Kidney (tissue), 14 donors: ENCODE data around the gene CD2BP2. TPM values are rescaled to one million over a fixed set of nuclear protein-coding genes. Genes with fewer than 3 reads are reported as not detected.
A peak's percentile ranks its signal among the peaks of the same experiment; 100 is the strongest.

Experiments
- DNase-seq, 5 donors: peaks; one replicate each; pipeline ENCODE4 v3.0.0-alpha.2; 2013 to 2020
- FAIRE-seq: peaks from 2 replicates; lab custom pipeline; 2012; peaks lifted over from hg19 to GRCh38; lab: Jason Lieb, UNC
- H3K27ac ChIP-seq, 2 donors: one replicate each; pipeline ENCODE4 v1.7.0; 2013; ENCODE audit warnings: low read depth in 2 of 2, low read length in 2 of 2, inconsistent platforms in 1 of 2
- H3K27me3 ChIP-seq: one replicate; pipeline ENCODE4 v1.7.1; 2013; ENCODE audit warnings: low read length, inconsistent platforms; ENCODE audit not compliant: control insufficient read depth, insufficient read depth
- H3K36me3 ChIP-seq, 3 donors: one replicate each; pipeline versions ENCODE4 v1.7.0 to v1.7.1; 2013; ENCODE audit warnings: low read length in 3 of 3, control low read depth in 1 of 3, inconsistent platforms in 1 of 3; ENCODE audit not compliant: insufficient read depth in 3 of 3, control insufficient read depth in 2 of 3
- H3K4me1 ChIP-seq, 3 donors: one replicate each; pipeline versions ENCODE4 v1.7.0 to v1.7.1; 2013; ENCODE audit warnings: low read length in 3 of 3, inconsistent platforms in 1 of 3, low read depth in 1 of 3; ENCODE audit not compliant: control insufficient read depth in 2 of 3, insufficient read depth in 2 of 3
- H3K4me3 ChIP-seq, 3 donors: one replicate each; pipeline versions ENCODE4 v1.7.0 to v1.8.1; 2013; ENCODE audit warnings: low read length in 3 of 3, control low read depth in 1 of 3, inconsistent platforms in 1 of 3
- H3K9ac ChIP-seq, 3 donors: one replicate each; pipeline versions ENCODE4 v1.7.0 to v1.7.1; 2013; ENCODE audit warnings: low read length in 3 of 3, control low read depth in 1 of 3, inconsistent platforms in 1 of 3
- H3K9me3 ChIP-seq, 3 donors: one replicate each; pipeline versions ENCODE4 v1.7.0 to v1.7.1; 2013; ENCODE audit warnings: low read length in 3 of 3, control low read depth in 1 of 3, inconsistent platforms in 1 of 3; ENCODE audit not compliant: control insufficient read depth in 2 of 3, insufficient read depth in 1 of 3
- CTCF ChIP-seq: IDR thresholded peaks from 3 replicates; pipeline ENCODE4 v1.5.1; 2012; ENCODE audit warnings: mild to moderate bottlenecking, moderate library complexity, borderline replicate concordance; ENCODE audit not compliant: insufficient read depth; ENCODE audit errors: extremely low read depth
- intact Hi-C: fragments of 100-400 bp; cut with DNase I; formaldehyde crosslinking; loops from one replicate; pipeline ENCODE4 v1.11.1; 2022
- polyA plus RNA-seq: library from polyadenylated mRNA; stranded (reverse); fragments of 350-450 nt; fragmentation: Illumina TruSeq; extraction: RNeasy Lipid Tissue Mini Kit (QIAGEN cat#74804); gene quantifications from one replicate; pipeline ENCODE4 v1.2.3, GENCODE V29; 2014; ENCODE audit warnings: low read depth, low replicate concordance; ENCODE audit not compliant: insufficient read depth
- total RNA-seq: library from RNA; stranded (reverse); fragmentation: NEBNext Ultra II Directional; extraction: Animal tissue kit (Norgen Biotek cat#: 25700); gene quantifications from one replicate; pipeline ENCODE4 v1.2.1, GENCODE V29; 2021
- donor health status: control.
- donor health status: control.
- donor health status: control.
- donor health status: control.
- donor health status: control.
- donor health status: DM: yes; HTN: yes; CAD: no.
- donor health status: Normal renal cell carcinoma (clear cell type).

CD2BP2 gene
- total and polyA plus RNA-seq, 2 donors from 2014 or later: 61.8 to 68.1 TPM

- TF ChIP-seq CTCF: no peak
- DNase-seq (no peak), FAIRE-seq (no peak)
- H3K4me3 ChIP-seq: peak overlapping the region; percentile 47 to 78 (median 71)
- no peaks in the 10 kb centered on the region for H3K36me3 ChIP-seq
- H3K4me1 ChIP-seq: peaks cover 0 to 20% (median 4%) of the 10 kb centered on the region in 3 donors
- H3K9me3 ChIP-seq: no peaks in the 10 kb centered on the region
- intact Hi-C loops: no loop called here
- no peaks in the 10 kb centered on the region for H3K27me3 ChIP-seq
- peak overlapping the region; percentile 3 to 84 (median 63) for H3K9ac ChIP-seq
- peak overlapping the region; percentile 54 to 89 for H3K27ac ChIP-seq
Observed at GRCh38 chr16:30371248-30371816, 16.2 kb upstream of the CD2BP2 start.

GRCh38 chr16:30370456-30371247, 15.5 kb upstream of the CD2BP2 start, which contains the start of gene TBC1D10B:
Gene TBC1D10B, minus strand, starts transcription at chr16:30370494. Its CDS starts 311 bp downstream, at chr16:30370183.
- Histone ChIP-seq H3K9ac (peak within 1 kb of the TSS; percentile 53 to 84 (median 65)), H3K4me1 (peaks cover 0 to 20% (median 4%) of the 10 kb centered on the region in 3 donors), H3K9me3 (no peaks in the 10 kb centered on the region), H3K27ac (peak within 1 kb of the TSS; percentile 54 to 89), H3K36me3 (peaks cover 0 to under 1% (median 0%) of the 10 kb centered on the region in 3 donors), H3K27me3 (no peaks in the 10 kb centered on the region), H3K4me3 (peak within 1 kb of the TSS; percentile 61 to 89 (median 80))
- intact Hi-C loops: no loop called here
- TF ChIP-seq CTCF: peak; percentile 33
- DNase-seq (peak; percentile 98 to 100 (median 100)), FAIRE-seq (peak; percentile 99)

DNA sequence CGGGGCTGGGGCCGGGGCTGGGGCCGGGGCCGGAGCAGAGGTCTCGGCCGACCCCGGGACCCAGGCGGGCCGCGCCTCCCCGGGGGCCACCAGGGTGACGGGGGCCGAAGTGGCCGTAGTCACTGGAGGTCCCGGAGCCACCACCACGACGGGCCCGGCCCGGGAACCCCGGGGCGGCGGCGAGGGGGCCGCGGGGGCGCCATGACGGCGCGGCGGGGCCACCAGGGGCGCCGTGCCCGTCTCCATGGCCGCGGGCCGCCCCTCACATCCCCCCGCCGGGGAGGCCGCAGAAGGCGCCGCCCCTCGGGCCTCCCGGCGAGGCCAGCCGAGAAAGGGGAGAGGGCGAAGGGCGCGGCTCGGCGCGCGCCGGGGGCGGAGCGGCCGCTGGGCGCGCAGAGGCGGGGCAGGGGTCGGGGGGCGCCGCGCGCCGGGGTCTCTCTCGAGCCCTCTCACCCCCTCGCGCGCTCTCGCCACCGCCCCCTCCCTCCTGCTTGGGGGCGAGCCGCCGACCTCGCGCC, 14.9 kb upstream of the CD2BP2 start:
- intact Hi-C loops: no loop called here
- H3K9ac ChIP-seq: peak overlapping the region in 1 of 3 donors; percentile 65

More for the DNA sequence above, 14.9 kb upstream of the CD2BP2 start:
- Histone ChIP-seq H3K4me3 (peak overlapping the region in 1 of 3 donors; percentile 89), H3K4me1 (peaks cover 0 to 20% (median 4%) of the 10 kb centered on the region in 3 donors), H3K27me3 (no peaks in the 10 kb centered on the region), H3K36me3 (peaks cover 0 to 5% (median 2%) of the 10 kb centered on the region in 3 donors), H3K9me3 (no peaks in the 10 kb centered on the region), H3K27ac (peak overlapping the region; percentile 47 to 69)
- TF ChIP-seq CTCF: peak; percentile 9
- no peak for DNase-seq
- no peak for FAIRE-seq
